PC-3 (cell line): Measurements from ENCODE around the gene CACNA1D. TPM values are rescaled to one million over a fixed set of nuclear protein-coding genes. Genes with fewer than 3 reads are reported as not detected.
A peak's percentile ranks its signal among the peaks of the same experiment; 100 is the strongest.

Source experiments
- ATAC-seq: fragments of 200-7000 bp; cut with Tn5 transposase; 2 replicates; pipeline ENCODE4 v1.9.1; 2020; ENCODE audit warnings: mild to moderate bottlenecking, moderate library complexity
- BruUV-seq: library from RNA; stranded (reverse); fragments of 400-500 nt; replicated peaks from 2 replicates; lab custom pipeline; 2021; lab: Mats Ljungman, UMichigan
- CTCF ChIA-PET: fragments of 300-600 bp; sonication (Branson Sonifier 250); formaldehyde crosslinking; loops from one replicate; lab custom pipeline; 2022; ENCODE audit warnings: antibody characterized with exemption; lab: Charles Lee
- POLR2A ChIA-PET: fragments of 300-600 bp; sonication (Branson Sonifier 250); formaldehyde crosslinking; loops from one replicate; lab custom pipeline; 2022; ENCODE audit warnings: antibody characterized with exemption; ENCODE audit not compliant: unreplicated experiment; lab: Charles Lee
- DNase-seq: peaks from one replicate; pipeline ENCODE4 v3.0.0-alpha.2; 2015
- H2AFZ ChIP-seq: fragments of 300-600 bp; sonication (generic); 2 replicates; pipeline ENCODE4 v1.6.0; 2016; ENCODE audit warnings: antibody characterized with exemption, low read length
- H3F3A ChIP-seq: fragments of 300-600 bp; sonication (generic); one replicate; pipeline ENCODE4 v1.6.0; 2017; ENCODE audit warnings: antibody characterized with exemption, low read length, control low read depth, mild to moderate bottlenecking; ENCODE audit not compliant: unreplicated experiment
- H3K27ac ChIP-seq: fragments of 300-600 bp; sonication (generic); 2 replicates; pipeline ENCODE4 v1.5.1; 2016; ENCODE audit warnings: mild to moderate bottlenecking, low read length
- H3K27me3 ChIP-seq: fragments of 300-600 bp; sonication (generic); 2 replicates; pipeline ENCODE4 v1.6.1; 2016; ENCODE audit warnings: low read length, mixed read lengths
- H3K36me3 ChIP-seq: fragments of 300-600 bp; sonication (generic); 2 replicates; pipeline ENCODE4 v1.6.1; 2016; ENCODE audit warnings: low read depth, mixed run types, low read length, mixed read lengths
- H3K4me1 ChIP-seq: fragments of 300-600 bp; sonication (generic); 2 replicates; pipeline ENCODE4 v1.5.1; 2016; ENCODE audit warnings: low read length; ENCODE audit not compliant: insufficient read depth
- H3K4me2 ChIP-seq: fragments of 300-600 bp; sonication (generic); 2 replicates; pipeline ENCODE4 v1.6.0; 2016; ENCODE audit warnings: low read length
- H3K4me3 ChIP-seq: fragments of 300-600 bp; sonication (generic); 2 replicates; pipeline ENCODE4 v1.5.1; 2016; ENCODE audit warnings: mild to moderate bottlenecking, low read length, mixed read lengths
- H3K79me2 ChIP-seq: fragments of 300-600 bp; sonication (generic); 2 replicates; pipeline ENCODE4 v1.6.1; 2017; ENCODE audit warnings: low read length, mixed read lengths
- H3K9ac ChIP-seq: fragments of 300-600 bp; sonication (generic); 2 replicates; pipeline ENCODE4 v1.6.0; 2016; ENCODE audit warnings: mild to moderate bottlenecking, low read length
- H3K9me2 ChIP-seq: fragments of 300-600 bp; sonication (generic); replicated peaks from 2 replicates; pipeline ENCODE4 v1.6.1; 2016; ENCODE audit warnings: mixed run types, low read length, mixed read lengths
- H3K9me3 ChIP-seq: fragments of 300-600 bp; sonication (generic); 2 replicates; pipeline ENCODE4 v1.6.1; 2016; ENCODE audit warnings: low read length, mixed read lengths
- H4K20me1 ChIP-seq: fragments of 300-600 bp; sonication (generic); 2 replicates; pipeline ENCODE4 v1.6.1; 2016; ENCODE audit warnings: low read length, mixed read lengths
- EZH2 ChIP-seq: fragments of 300-600 bp; sonication (generic); IDR thresholded peaks from one replicate; pipeline ENCODE4 v1.6.1; 2017; ENCODE audit warnings: antibody characterized with exemption, mild to moderate bottlenecking, low read length; ENCODE audit not compliant: unreplicated experiment
- EZH2phosphoT487 ChIP-seq: fragments of 300-600 bp; sonication (generic); IDR thresholded peaks from 2 replicates; pipeline ENCODE4 v1.6.1; 2018; ENCODE audit warnings: mild to moderate bottlenecking, antibody characterized with exemption, low read length, borderline replicate concordance
- intact Hi-C: fragments of 100-400 bp; cut with micrococcal nuclease; formaldehyde crosslinking; loops from 2 replicates; pipeline ENCODE4 v1.9.0; 2023
- total RNA-seq: library from RNA; depleted of rRNA; stranded (reverse); fragments of >200 nt; gene quantifications from 2 replicates; pipeline ENCODE4 v1.2.3, GENCODE V29; 2014
- TF ChIP-seq, protein P1 (sequence below): fragments of 300-600 bp; sonication (generic); conservative IDR thresholded peaks from 2 replicates; pipeline ENCODE4 v1.5.1; 2017; ENCODE audit warnings: antibody characterized with exemption, low read depth, mild to moderate bottlenecking, low read length

The CACNA1D gene
- total RNA-seq, 1 experiment from 2014 or later = not detected

GRCh38 chr3:53837331-53837730 lies 342.9 kb downstream of the CACNA1D start:
- H3K27me3 ChIP-seq = no peaks in the 10 kb centered on the region
- no peak overlapping the region for H3K4me2 ChIP-seq
- no TSS peak for BruUV-seq
- intact Hi-C loops = no loop called here
- no peaks in the 10 kb centered on the region for H3K4me1 ChIP-seq
- H3K9me2 ChIP-seq = no peaks in the 10 kb centered on the region
- no peak overlapping the region for H3K4me3 ChIP-seq
- H2AFZ ChIP-seq = no peak overlapping the region
- CTCF ChIA-PET = no interaction called here
- no peaks in the 10 kb centered on the region for H3K79me2 ChIP-seq
- no peak for DNase-seq
- POLR2A ChIA-PET = no interaction called here
- no peaks in the 10 kb centered on the region for H3K9me3 ChIP-seq
- no peak overlapping the region for H3K9ac ChIP-seq
- no peaks in the 10 kb centered on the region for H3K36me3 ChIP-seq
- TF ChIP-seq EZH2phosphoT487 (no peak), EZH2 (no peak)
- TF ChIP-seq, protein P1, sequence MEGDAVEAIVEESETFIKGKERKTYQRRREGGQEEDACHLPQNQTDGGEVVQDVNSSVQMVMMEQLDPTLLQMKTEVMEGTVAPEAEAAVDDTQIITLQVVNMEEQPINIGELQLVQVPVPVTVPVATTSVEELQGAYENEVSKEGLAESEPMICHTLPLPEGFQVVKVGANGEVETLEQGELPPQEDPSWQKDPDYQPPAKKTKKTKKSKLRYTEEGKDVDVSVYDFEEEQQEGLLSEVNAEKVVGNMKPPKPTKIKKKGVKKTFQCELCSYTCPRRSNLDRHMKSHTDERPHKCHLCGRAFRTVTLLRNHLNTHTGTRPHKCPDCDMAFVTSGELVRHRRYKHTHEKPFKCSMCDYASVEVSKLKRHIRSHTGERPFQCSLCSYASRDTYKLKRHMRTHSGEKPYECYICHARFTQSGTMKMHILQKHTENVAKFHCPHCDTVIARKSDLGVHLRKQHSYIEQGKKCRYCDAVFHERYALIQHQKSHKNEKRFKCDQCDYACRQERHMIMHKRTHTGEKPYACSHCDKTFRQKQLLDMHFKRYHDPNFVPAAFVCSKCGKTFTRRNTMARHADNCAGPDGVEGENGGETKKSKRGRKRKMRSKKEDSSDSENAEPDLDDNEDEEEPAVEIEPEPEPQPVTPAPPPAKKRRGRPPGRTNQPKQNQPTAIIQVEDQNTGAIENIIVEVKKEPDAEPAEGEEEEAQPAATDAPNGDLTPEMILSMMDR = no peak
- no peak for ATAC-seq
- no peak overlapping the region for H3K27ac ChIP-seq
- H3F3A ChIP-seq = no peaks in the 10 kb centered on the region
- H4K20me1 ChIP-seq = no peaks in the 10 kb centered on the region

GRCh38 chr3:53841296-53841695 lies 346.9 kb downstream of the CACNA1D start:
- Histone ChIP-seq H3K4me3 (no peak overlapping the region), H3K36me3 (no peaks in the 10 kb centered on the region), H3K9me3 (no peaks in the 10 kb centered on the region), H2AFZ (no peak overlapping the region), H3K4me1 (peaks cover 12% of the 10 kb centered on the region; the same call in 1 of the 2 replicates), H3K79me2 (no peaks in the 10 kb centered on the region), H3K4me2 (no peak overlapping the region), H3K27me3 (peaks cover 10% of the 10 kb centered on the region), H4K20me1 (no peaks in the 10 kb centered on the region), H3F3A (no peaks in the 10 kb centered on the region), H3K27ac (no peak overlapping the region), H3K9me2 (no peaks in the 10 kb centered on the region), H3K9ac (no peak overlapping the region)
- CTCF ChIA-PET = no interaction called here
- no peak for ATAC-seq
- DNase-seq = no peak
- POLR2A ChIA-PET = no interaction called here
- no TSS peak for BruUV-seq
- intact Hi-C loops = no loop called here
- TF ChIP-seq EZH2 = no peak
- TF ChIP-seq, protein P1 = no peak
- no peak for TF ChIP-seq EZH2phosphoT487

DNA sequence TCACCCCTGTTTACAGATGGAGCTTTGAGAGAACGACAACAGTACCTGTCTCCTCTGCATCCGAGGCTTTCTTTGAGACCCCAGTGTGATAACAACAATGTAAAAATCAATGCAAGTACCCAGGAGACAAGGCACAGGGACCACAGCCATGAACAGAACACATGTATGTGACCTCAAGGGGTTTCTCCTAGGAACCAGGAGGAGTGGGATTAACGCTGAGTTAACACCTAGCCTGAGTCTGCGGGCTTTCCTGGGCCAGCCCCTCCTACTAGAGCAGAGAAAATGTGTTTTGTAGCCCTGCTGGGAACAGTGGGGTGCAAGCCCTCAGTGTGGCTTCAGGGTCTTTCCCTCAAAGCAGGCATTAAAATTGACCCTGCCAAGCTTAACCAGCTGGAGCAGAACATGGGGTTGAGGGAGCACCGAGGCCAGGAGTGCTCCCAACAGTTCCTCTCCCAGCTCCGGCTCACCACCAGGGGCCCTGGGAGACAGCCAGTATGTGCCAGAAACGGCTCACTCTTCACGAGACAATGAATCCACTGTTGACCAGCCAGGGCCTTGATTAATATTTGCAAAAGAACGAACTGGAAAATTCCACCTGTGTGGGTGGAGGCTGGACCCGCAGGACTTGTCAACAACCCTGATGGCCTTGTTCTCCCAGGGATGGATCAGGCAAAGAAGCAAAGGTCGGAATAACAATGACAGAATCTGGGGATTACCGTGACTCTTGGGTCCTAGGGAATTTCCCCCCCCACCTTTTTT lies 348.2 kb downstream of the CACNA1D start:
- peak; percentile 66 for DNase-seq
- no peak overlapping the region for H2AFZ ChIP-seq
- CTCF ChIA-PET = no interaction called here

More for the DNA sequence above, 348.2 kb downstream of the CACNA1D start:
- Histone ChIP-seq H3K79me2 (no peaks in the 10 kb centered on the region), H3K9ac (no peak overlapping the region), H3K9me2 (no peaks in the 10 kb centered on the region), H3K27me3 (peaks cover 19% of the 10 kb centered on the region), H4K20me1 (no peaks in the 10 kb centered on the region), H3K4me3 (no peak overlapping the region), H3K27ac (no peak overlapping the region), H3K4me1 (peaks cover 12% of the 10 kb centered on the region; the same call in 1 of the 2 replicates), H3K4me2 (0 out of 2 replicates have a peak overlapping the region, but pooled peaks have one; percentile 24), H3F3A (no peaks in the 10 kb centered on the region), H3K9me3 (no peaks in the 10 kb centered on the region), H3K36me3 (no peaks in the 10 kb centered on the region)
- intact Hi-C loops = no loop called here
- POLR2A ChIA-PET = no interaction called here
- TF ChIP-seq EZH2phosphoT487 = no peak
- TF ChIP-seq, protein P1 = peak; percentile 42
- TF ChIP-seq EZH2 = no peak
- no TSS peak for BruUV-seq
- ATAC-seq = peak; percentile 69
